ENCODE results near the gene SLC17A8.
"Not testable (repeated sequence)": the region's sequence is repeated elsewhere in the genome, so short reads cannot be mapped to it uniquely, and the experiment has no call there.

DNA sequence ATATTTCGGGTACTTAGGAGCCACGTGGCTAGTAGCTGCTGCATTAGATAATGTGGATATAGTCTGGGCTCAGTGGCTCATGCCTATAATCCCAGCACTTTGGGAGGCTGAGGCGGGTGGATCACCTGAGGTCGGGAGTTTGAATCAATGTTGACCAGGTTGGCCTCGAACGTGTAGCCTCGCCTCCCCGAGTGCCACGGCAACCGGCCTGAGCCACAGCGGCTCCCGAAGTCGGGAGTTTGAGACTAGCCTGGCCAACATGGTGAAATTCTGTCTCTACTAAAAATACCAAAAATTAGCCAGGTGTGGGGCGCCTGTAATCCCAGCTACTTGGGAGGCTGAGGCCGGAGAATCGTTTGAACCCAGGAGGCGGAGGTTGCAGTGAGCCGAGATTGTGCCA, 12.5 kb upstream of the SLC17A8 start:
- TF ChIP-seq, protein P1, sequence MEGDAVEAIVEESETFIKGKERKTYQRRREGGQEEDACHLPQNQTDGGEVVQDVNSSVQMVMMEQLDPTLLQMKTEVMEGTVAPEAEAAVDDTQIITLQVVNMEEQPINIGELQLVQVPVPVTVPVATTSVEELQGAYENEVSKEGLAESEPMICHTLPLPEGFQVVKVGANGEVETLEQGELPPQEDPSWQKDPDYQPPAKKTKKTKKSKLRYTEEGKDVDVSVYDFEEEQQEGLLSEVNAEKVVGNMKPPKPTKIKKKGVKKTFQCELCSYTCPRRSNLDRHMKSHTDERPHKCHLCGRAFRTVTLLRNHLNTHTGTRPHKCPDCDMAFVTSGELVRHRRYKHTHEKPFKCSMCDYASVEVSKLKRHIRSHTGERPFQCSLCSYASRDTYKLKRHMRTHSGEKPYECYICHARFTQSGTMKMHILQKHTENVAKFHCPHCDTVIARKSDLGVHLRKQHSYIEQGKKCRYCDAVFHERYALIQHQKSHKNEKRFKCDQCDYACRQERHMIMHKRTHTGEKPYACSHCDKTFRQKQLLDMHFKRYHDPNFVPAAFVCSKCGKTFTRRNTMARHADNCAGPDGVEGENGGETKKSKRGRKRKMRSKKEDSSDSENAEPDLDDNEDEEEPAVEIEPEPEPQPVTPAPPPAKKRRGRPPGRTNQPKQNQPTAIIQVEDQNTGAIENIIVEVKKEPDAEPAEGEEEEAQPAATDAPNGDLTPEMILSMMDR (IDR thresholded peaks at IDR 0.05) = not testable (repeated sequence)
- not testable (repeated sequence) for TF ChIP-seq POLR2AphosphoS5 (IDR thresholded peaks at IDR 0.05; ENCODE audit: insufficient read depth in 1 of 2, low read depth in 1 of 2); POLR2A (IDR thresholded peaks at IDR 0.05)
